GM12874 (cell line): ENCODE measurements around the gene SLC2A10.

Experiments
- CTCF ChIP-seq: IDR thresholded peaks from 2 replicates; pipeline ENCODE4 v1.5.1; 2011; ENCODE audit warnings: low read depth, mild to moderate bottlenecking, control low read depth, low read length, moderate library complexity; ENCODE audit not compliant: insufficient read depth

The SLC2A10 gene

GRCh38 chr20:46709459-46710152 is at the start of gene SLC2A10:
Gene SLC2A10 (plus strand): TSS chr20:46709649. CDS start chr20:46709737, 88 bp downstream.
- no peak for TF ChIP-seq CTCF

GRCh38 chr20:46660487-46660886 is 49.0 kb upstream of the SLC2A10 start:
- TF ChIP-seq CTCF, result no peak

- no peak for TF ChIP-seq CTCF
Measured at GRCh38 chr20:46661659-46662058, 47.8 kb upstream of the SLC2A10 start.

- no peak for TF ChIP-seq CTCF
Measured at GRCh38 chr20:46663531-46663930, 45.9 kb upstream of the SLC2A10 start.

- TF ChIP-seq CTCF, result no peak
Measured at GRCh38 chr20:46665602-46666001, 43.8 kb upstream of the SLC2A10 start.

- no peak for TF ChIP-seq CTCF
Measured at GRCh38 chr20:46666306-46666705, 43.1 kb upstream of the SLC2A10 start.

GRCh38 chr20:46666818-46667515 is 42.5 kb upstream of the SLC2A10 start:
- no peak for TF ChIP-seq CTCF
